Subcutaneous preadipocyte (primary cell): ENCODE results near the gene VPS41. TPM values are rescaled to one million over a fixed set of nuclear protein-coding genes. Genes with fewer than 3 reads are reported as not detected.

Experiments used
- total RNA-seq: library from RNA; depleted of rRNA; stranded (reverse); fragments of >200 nt; gene quantifications from 2 replicates; pipeline ENCODE4 v1.2.3, GENCODE V29; 2012

Gene VPS41
- total RNA-seq = 36.4 and 39.3 TPM in 2 replicates

DNA sequence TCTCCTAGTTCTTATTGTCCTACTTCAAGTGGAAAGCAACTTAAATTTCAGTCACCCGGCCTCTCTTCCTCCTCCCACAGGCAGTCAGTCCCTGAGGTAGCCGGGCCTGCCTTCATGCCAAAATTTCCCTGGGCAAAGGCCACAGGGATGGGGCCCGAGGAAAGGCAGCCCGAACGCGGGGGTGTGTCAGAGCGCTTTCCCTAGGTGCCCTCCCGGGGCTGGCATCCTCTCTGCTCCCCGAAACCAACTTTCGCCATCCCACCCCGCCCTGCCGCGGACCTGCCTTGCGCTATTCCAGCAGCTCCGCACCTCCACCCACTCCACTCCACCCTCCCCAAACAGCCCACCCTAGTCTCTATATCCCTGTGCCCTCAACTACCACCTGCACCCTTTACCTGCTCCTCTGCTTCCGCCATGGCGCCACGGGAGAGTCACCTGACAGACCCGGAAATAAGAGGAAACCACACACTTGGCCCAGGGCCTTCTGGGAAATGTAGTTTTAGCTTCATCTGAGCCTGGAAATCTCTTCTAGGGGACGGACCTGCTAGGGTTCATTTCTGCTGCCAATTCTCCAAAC, at the start of gene VPS41:
Gene VPS41, minus strand, starts transcription at position 433 of the 577 bp plus-strand sequence. Its CDS starts 17 bp downstream, at position 416.

Other genes starting within 250 kb of the VPS41 start
- gene POU6F2, start 68.7 kb upstream of the VPS41 start, total RNA-seq = not detected in 2 replicates